ENCODE measurements around the gene NPPC. TPM values are rescaled to one million over a fixed set of nuclear protein-coding genes. Genes with fewer than 3 reads are reported as not detected.
A peak's percentile ranks its signal among the peaks of the same experiment; 100 is the strongest.
"Not testable (repeated sequence)": the region's sequence is repeated elsewhere in the genome, so short reads cannot be mapped to it uniquely, and the experiment has no call there.

NPPC gene
- total RNA-seq, 1 donor from 2014 or later, result 1.6 TPM

- H3K36me3 Mint-ChIP-seq (ENCODE audit: low read depth); H3K4me3 Mint-ChIP-seq; H3K9me3 Mint-ChIP-seq; intact Hi-C loops (cut with micrococcal nuclease); DNase-seq (ENCODE audit: low spot score); H3K27ac Mint-ChIP-seq; H3K27me3 Mint-ChIP-seq (ENCODE audit: insufficient read depth): not testable (repeated sequence)
- H3K4me1 Mint-ChIP-seq (ENCODE audit: low read depth), result peaks cover 14% of the 10 kb centered on the region
Observed at GRCh38 chr2:231910161-231910560, 16.0 kb downstream of the NPPC start.

DNA sequence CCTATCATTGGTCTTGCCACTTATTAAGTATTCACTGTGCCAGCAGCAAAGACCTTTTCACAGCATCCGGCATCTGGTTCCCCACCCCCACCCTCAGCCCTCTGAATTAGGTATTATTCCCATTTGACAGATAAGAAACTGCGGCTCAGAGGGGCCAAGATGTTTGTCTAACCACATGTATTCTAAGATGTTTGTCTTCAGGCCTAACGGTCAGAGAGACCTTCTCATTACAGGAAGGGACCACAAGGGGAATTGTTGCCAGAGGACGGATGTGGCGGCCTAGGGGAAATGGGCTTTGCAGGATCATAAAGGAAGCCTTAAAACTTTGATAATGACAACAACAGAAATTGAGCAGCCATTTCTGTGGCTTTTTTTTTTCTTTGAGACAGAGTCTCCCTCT, 16.6 kb downstream of the NPPC start:
- H3K4me1 Mint-ChIP-seq (ENCODE audit: low read depth), result peaks cover 14% of the 10 kb centered on the region
- no peak for DNase-seq (ENCODE audit: low spot score)
- H3K27me3 Mint-ChIP-seq (ENCODE audit: insufficient read depth), result peaks cover 2% of the 10 kb centered on the region
- H3K27ac Mint-ChIP-seq, result no peak overlapping the region
- H3K4me3 Mint-ChIP-seq, result no peak overlapping the region
- intact Hi-C loops (cut with micrococcal nuclease), result no loop called here
- H3K9me3 Mint-ChIP-seq, result no peaks in the 10 kb centered on the region
- H3K36me3 Mint-ChIP-seq (ENCODE audit: low read depth), result no peaks in the 10 kb centered on the region

DNA sequence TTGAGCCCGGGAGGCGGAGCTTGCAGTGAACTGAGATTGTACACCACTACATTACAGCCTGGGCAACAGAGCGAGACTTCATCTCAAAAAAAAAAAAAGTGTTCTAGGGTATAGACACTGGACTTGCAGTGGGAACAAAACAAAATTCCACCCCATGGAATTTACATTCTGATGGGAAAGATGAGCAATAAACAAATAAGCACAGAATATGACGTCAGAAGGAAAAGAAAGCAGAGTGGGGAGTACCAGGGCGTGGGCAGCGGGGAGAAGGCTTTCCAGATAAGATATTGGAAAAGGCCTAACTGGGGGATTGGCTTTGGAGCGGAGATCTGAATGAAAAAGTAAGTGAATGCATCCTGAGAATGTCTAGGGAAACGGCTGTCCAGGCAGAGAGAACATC, 17.6 kb downstream of the NPPC start:
- Mint-ChIP-seq H3K27me3 (ENCODE audit: insufficient read depth) (peaks cover 2% of the 10 kb centered on the region), H3K27ac (no peak overlapping the region), H3K9me3 (no peaks in the 10 kb centered on the region), H3K36me3 (ENCODE audit: low read depth) (no peaks in the 10 kb centered on the region), H3K4me3 (no peak overlapping the region), H3K4me1 (ENCODE audit: low read depth) (peaks cover 14% of the 10 kb centered on the region)
- no peak for DNase-seq (ENCODE audit: low spot score)
- intact Hi-C loops (cut with micrococcal nuclease), result no loop called here

- Mint-ChIP-seq H3K27ac (no peak overlapping the region), H3K36me3 (ENCODE audit: low read depth) (no peaks in the 10 kb centered on the region), H3K27me3 (ENCODE audit: insufficient read depth) (no peaks in the 10 kb centered on the region), H3K4me1 (ENCODE audit: low read depth) (peaks cover 14% of the 10 kb centered on the region), H3K4me3 (no peak overlapping the region), H3K9me3 (no peaks in the 10 kb centered on the region)
- DNase-seq (ENCODE audit: low spot score), result no peak
- intact Hi-C loops (cut with micrococcal nuclease), result no loop called here
Observed at GRCh38 chr2:231907765-231908164, 18.4 kb downstream of the NPPC start.

GRCh38 chr2:231905026-231905425, 21.2 kb downstream of the NPPC start:
- Mint-ChIP-seq H3K36me3 (ENCODE audit: low read depth) (no peaks in the 10 kb centered on the region), H3K9me3 (no peaks in the 10 kb centered on the region), H3K27ac (no peak overlapping the region), H3K4me1 (ENCODE audit: low read depth) (peaks cover 7% of the 10 kb centered on the region), H3K4me3 (no peak overlapping the region), H3K27me3 (ENCODE audit: insufficient read depth) (no peaks in the 10 kb centered on the region)
- no peak for DNase-seq (ENCODE audit: low spot score)
- intact Hi-C loops (cut with micrococcal nuclease), result no loop called here

DNA sequence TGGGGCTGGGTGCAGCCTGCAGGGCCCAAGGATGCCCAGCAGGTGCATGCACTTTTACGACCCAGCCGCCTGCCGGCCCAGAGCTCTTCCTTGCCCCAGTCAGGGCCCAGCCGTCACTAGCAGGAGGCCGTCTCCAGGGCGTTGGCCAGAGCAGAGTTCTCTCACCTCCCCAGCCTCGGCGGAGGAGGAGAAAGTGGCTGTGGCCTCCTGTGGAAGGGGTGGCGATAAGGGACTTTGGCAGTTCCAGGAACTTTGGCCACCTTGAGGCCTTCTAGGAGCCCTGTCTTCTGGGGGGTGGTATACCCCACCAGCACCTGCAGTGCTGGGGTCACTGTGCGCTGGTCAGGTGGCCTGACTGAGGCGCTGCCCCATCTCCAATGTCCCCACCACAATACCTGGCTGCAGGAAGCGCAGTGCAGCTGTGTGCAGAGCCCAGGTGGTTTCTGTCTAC, 22.0 kb downstream of the NPPC start:
- H3K36me3 Mint-ChIP-seq (ENCODE audit: low read depth), result no peaks in the 10 kb centered on the region
- no peaks in the 10 kb centered on the region for H3K27me3 Mint-ChIP-seq (ENCODE audit: insufficient read depth)
- no peaks in the 10 kb centered on the region for H3K4me1 Mint-ChIP-seq (ENCODE audit: low read depth)
- H3K27ac Mint-ChIP-seq, result no peak overlapping the region
- intact Hi-C loops (cut with micrococcal nuclease), result no loop called here
- no peak overlapping the region for H3K4me3 Mint-ChIP-seq
- no peak for DNase-seq (ENCODE audit: low spot score)
- no peaks in the 10 kb centered on the region for H3K9me3 Mint-ChIP-seq

- no peak for DNase-seq (ENCODE audit: low spot score)
- Mint-ChIP-seq H3K9me3 (no peaks in the 10 kb centered on the region), H3K4me1 (ENCODE audit: low read depth) (no peaks in the 10 kb centered on the region), H3K27ac (no peak overlapping the region), H3K4me3 (no peak overlapping the region), H3K27me3 (ENCODE audit: insufficient read depth) (no peaks in the 10 kb centered on the region), H3K36me3 (ENCODE audit: low read depth) (no peaks in the 10 kb centered on the region)
- intact Hi-C loops (cut with micrococcal nuclease), result no loop called here
Observed at GRCh38 chr2:231902598-231902997, 23.6 kb downstream of the NPPC start.

DNA sequence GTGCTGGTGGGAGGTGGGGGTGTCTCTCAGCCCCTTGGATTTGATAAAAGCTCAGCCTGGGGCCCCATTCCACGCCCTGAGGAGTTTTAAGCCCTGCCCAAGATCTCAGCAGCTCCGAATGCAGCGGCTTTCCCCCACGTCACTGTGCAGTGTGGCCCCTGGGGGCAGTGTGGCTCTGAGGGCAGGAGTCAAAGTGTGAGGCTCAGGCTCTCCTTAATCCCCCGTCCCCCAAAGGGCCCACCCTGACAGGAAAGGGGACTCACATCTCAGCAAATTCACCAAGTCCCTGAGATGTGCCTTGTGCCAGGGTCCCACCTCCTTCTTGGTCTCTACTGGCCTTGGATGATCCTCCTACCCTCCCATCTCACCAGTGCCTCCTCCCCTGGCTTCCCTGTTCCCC, 25.2 kb downstream of the NPPC start:
- Mint-ChIP-seq H3K4me1 (ENCODE audit: low read depth) (no peaks in the 10 kb centered on the region), H3K9me3 (no peaks in the 10 kb centered on the region), H3K36me3 (ENCODE audit: low read depth) (no peaks in the 10 kb centered on the region), H3K4me3 (no peak overlapping the region), H3K27me3 (ENCODE audit: insufficient read depth) (peaks cover 4% of the 10 kb centered on the region), H3K27ac (no peak overlapping the region)
- intact Hi-C loops (cut with micrococcal nuclease), result loop anchor here (1.0 kb wide), 1 partner anchor 539 kb away; no protein-coding TSS in a partner anchor
- DNase-seq (ENCODE audit: low spot score), result no peak

GRCh38 chr2:231900486-231900942, 25.7 kb downstream of the NPPC start:
- H3K9me3 Mint-ChIP-seq, result no peaks in the 10 kb centered on the region
- intact Hi-C loops (cut with micrococcal nuclease), result loop anchor here (1.0 kb wide), 1 partner anchor 540 kb away; no protein-coding TSS in a partner anchor
- no peak overlapping the region for H3K27ac Mint-ChIP-seq
- DNase-seq (ENCODE audit: low spot score), result peak; percentile 41
- H3K27me3 Mint-ChIP-seq (ENCODE audit: insufficient read depth), result peaks cover 4% of the 10 kb centered on the region
- H3K4me1 Mint-ChIP-seq (ENCODE audit: low read depth), result no peaks in the 10 kb centered on the region
- no peaks in the 10 kb centered on the region for H3K36me3 Mint-ChIP-seq (ENCODE audit: low read depth)
- no peak overlapping the region for H3K4me3 Mint-ChIP-seq

- no peak overlapping the region for H3K4me3 Mint-ChIP-seq
- no peaks in the 10 kb centered on the region for H3K9me3 Mint-ChIP-seq
- H3K36me3 Mint-ChIP-seq (ENCODE audit: low read depth), result no peaks in the 10 kb centered on the region
- no peak overlapping the region for H3K27ac Mint-ChIP-seq
- no peak for DNase-seq (ENCODE audit: low spot score)
- H3K27me3 Mint-ChIP-seq (ENCODE audit: insufficient read depth), result peaks cover 7% of the 10 kb centered on the region
- intact Hi-C loops (cut with micrococcal nuclease), result no loop called here
- no peaks in the 10 kb centered on the region for H3K4me1 Mint-ChIP-seq (ENCODE audit: low read depth)
Observed at GRCh38 chr2:231894566-231895380, 31.4 kb downstream of the NPPC start.

GRCh38 chr2:231891514-231891905, 34.7 kb downstream of the NPPC start:
- Mint-ChIP-seq H3K4me3 (no peak overlapping the region), H3K36me3 (ENCODE audit: low read depth) (no peaks in the 10 kb centered on the region), H3K4me1 (ENCODE audit: low read depth) (no peaks in the 10 kb centered on the region), H3K9me3 (no peaks in the 10 kb centered on the region), H3K27ac (no peak overlapping the region), H3K27me3 (ENCODE audit: insufficient read depth) (peaks cover 10% of the 10 kb centered on the region)
- intact Hi-C loops (cut with micrococcal nuclease), result no loop called here
- no peak for DNase-seq (ENCODE audit: low spot score)

DNA sequence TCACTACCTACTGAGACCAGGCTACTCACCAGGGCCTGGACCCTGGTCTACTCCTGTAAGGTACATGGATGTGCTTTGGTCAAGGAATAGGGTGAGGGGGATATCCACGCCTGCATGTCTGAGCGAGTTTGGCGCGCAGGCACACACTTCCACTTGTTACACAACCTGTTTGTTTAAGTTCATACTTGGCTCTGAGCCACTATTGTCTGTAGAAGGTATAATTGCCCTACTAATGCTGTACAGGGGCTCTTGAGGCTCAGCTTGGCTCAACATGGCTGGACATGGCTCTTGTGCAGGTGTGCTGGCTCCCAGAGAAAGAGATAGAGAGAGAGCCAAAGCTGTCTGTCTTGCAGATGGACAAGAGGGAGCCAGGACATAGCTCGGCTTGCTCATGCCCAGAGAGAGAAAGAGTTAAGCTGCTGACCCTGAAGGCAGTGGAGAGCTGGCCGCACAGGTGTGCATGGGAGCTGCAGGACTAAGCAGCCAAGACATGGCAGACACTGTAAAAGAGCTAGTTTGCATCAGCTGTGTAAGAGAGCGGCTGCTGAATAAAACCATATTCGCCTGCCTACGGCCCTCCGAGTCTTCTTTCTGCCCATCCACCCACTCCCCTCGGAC, 35.2 kb downstream of the NPPC start:
- Mint-ChIP-seq H3K9me3 (no peaks in the 10 kb centered on the region), H3K36me3 (ENCODE audit: low read depth) (no peaks in the 10 kb centered on the region), H3K27ac (no peak overlapping the region), H3K4me1 (ENCODE audit: low read depth) (no peaks in the 10 kb centered on the region), H3K4me3 (no peak overlapping the region), H3K27me3 (ENCODE audit: insufficient read depth) (peaks cover 10% of the 10 kb centered on the region)
- no peak for DNase-seq (ENCODE audit: low spot score)
- intact Hi-C loops (cut with micrococcal nuclease), result no loop called here

GRCh38 chr2:231887756-231888155, 38.4 kb downstream of the NPPC start:
- peaks cover 19% of the 10 kb centered on the region for H3K27me3 Mint-ChIP-seq (ENCODE audit: insufficient read depth)
- intact Hi-C loops (cut with micrococcal nuclease), result no loop called here
- no peaks in the 10 kb centered on the region for H3K36me3 Mint-ChIP-seq (ENCODE audit: low read depth)

More at GRCh38 chr2:231887756-231888155, 38.4 kb downstream of the NPPC start:
- Mint-ChIP-seq H3K4me3 (no peak overlapping the region), H3K27ac (no peak overlapping the region), H3K4me1 (ENCODE audit: low read depth) (no peaks in the 10 kb centered on the region), H3K9me3 (no peaks in the 10 kb centered on the region)
- no peak for DNase-seq (ENCODE audit: low spot score)

All from activated T-helper 1 cell treated with anti-CD3 and anti-CD28 coated beads, Interleukin-12 subunit alpha, Interleukin-12 subunit beta, Interleukin-2, Interleukin-4 antibody, amounts not matched to agents 30 ng/mL and 10 ng/mL and 1 ng/mL, durations not matched to agents 14 hours and 24 hours and 36 hours (primary cell).